Measurements from ENCODE around the gene NOL12. TPM values are rescaled to one million over a fixed set of nuclear protein-coding genes. Genes with fewer than 3 reads are reported as not detected.
"Not testable (repeated sequence)": the region's sequence is repeated elsewhere in the genome, so short reads cannot be mapped to it uniquely, and the experiment has no call there.

The NOL12 gene
- total RNA-seq, 1 experiment from 2014 or later: 42.2 TPM

GRCh38 chr22:37710675-37711074, 24.5 kb downstream of the NOL12 start:
- no peak for DNase-seq (ENCODE audit: extremely low read depth, low read depth)

GRCh38 chr22:37711490-37711889, 25.3 kb downstream of the NOL12 start:
- DNase-seq (ENCODE audit: extremely low read depth, low read depth): no peak

GRCh38 chr22:37713761-37714160, 27.6 kb downstream of the NOL12 start:
- DNase-seq (ENCODE audit: extremely low read depth, low read depth): no peak

GRCh38 chr22:37714634-37715033, 28.5 kb downstream of the NOL12 start:
- DNase-seq (ENCODE audit: extremely low read depth, low read depth): no peak

GRCh38 chr22:37715760-37716159, 29.6 kb downstream of the NOL12 start:
- no peak for DNase-seq (ENCODE audit: extremely low read depth, low read depth)

GRCh38 chr22:37716708-37717107, 30.6 kb downstream of the NOL12 start:
- DNase-seq (ENCODE audit: extremely low read depth, low read depth): no peak

- DNase-seq (ENCODE audit: extremely low read depth, low read depth): not testable (repeated sequence)
These were observed 31.1 kb downstream of the NOL12 start for GRCh38 chr22:37717235-37717634.

GRCh38 chr22:37717746-37718305, 31.7 kb downstream of the NOL12 start:
- not testable (repeated sequence) for DNase-seq (ENCODE audit: extremely low read depth, low read depth)

GRCh38 chr22:37725551-37726240, 39.6 kb downstream of the NOL12 start:
- no peak for DNase-seq (ENCODE audit: extremely low read depth, low read depth)

- DNase-seq (ENCODE audit: extremely low read depth, low read depth): no peak
These were observed 40.2 kb downstream of the NOL12 start for GRCh38 chr22:37726241-37726887.

- no peak for DNase-seq (ENCODE audit: extremely low read depth, low read depth)
These were observed 42.5 kb downstream of the NOL12 start for GRCh38 chr22:37728620-37729019.

- no peak for DNase-seq (ENCODE audit: extremely low read depth, low read depth)
These were observed 45.8 kb downstream of the NOL12 start for GRCh38 chr22:37731804-37732471.

GRCh38 chr22:37732699-37733607, 46.8 kb downstream of the NOL12 start:
- DNase-seq (ENCODE audit: extremely low read depth, low read depth): no peak

GRCh38 chr22:37733625-37734401, 47.7 kb downstream of the NOL12 start:
- DNase-seq (ENCODE audit: extremely low read depth, low read depth): no peak

GRCh38 chr22:37734402-37734700, 48.2 kb downstream of the NOL12 start:
- no peak for DNase-seq (ENCODE audit: extremely low read depth, low read depth)

GRCh38 chr22:37734964-37735451, 48.9 kb downstream of the NOL12 start:
- no peak for DNase-seq (ENCODE audit: extremely low read depth, low read depth)

GRCh38 chr22:37739035-37739434, 52.9 kb downstream of the NOL12 start:
- DNase-seq (ENCODE audit: extremely low read depth, low read depth): no peak

GRCh38 chr22:37739611-37740049, 53.5 kb downstream of the NOL12 start:
- no peak for DNase-seq (ENCODE audit: extremely low read depth, low read depth)

GRCh38 chr22:37740455-37741311, 54.5 kb downstream of the NOL12 start:
- DNase-seq (ENCODE audit: extremely low read depth, low read depth): no peak

All from NCI-H460 (cell line).